H1 (cell line): ENCODE data around the gene SHROOM4. TPM values are rescaled to one million over a fixed set of nuclear protein-coding genes. Genes with fewer than 3 reads are reported as not detected.

Experiments
- POLR2AphosphoS5 ChIP-seq: IDR thresholded peaks from 2 replicates; pipeline ENCODE4 v1.6.1; 2011; ENCODE audit warnings: low read depth, low read length
- polyA plus RNA-seq, 7 experiments: library from polyadenylated mRNA; depleted of rRNA in 3 of 7; stranded (reverse) in 5 of 7; unstranded in 2 of 7; fragments of >200 nt in 5 of 7; fragments of 200-250 nt in 2 of 7; gene quantifications; 1 replicate in 5 of 7; 2 replicates in 1 of 7; 4 replicates in 1 of 7; pipeline versions ENCODE4 v1.2.1 to v1.2.3, GENCODE V29; 2011 to 2013; ENCODE audit warnings: missing spikeins in 2 of 7, mixed read lengths in 2 of 7
- total RNA-seq: library from RNA; stranded (reverse); fragmentation: NEBNext Ultra II Directional; extraction: Animal tissue kit (Norgen Biotek cat#: 25700); gene quantifications from 2 replicates; pipeline ENCODE4 v1.2.1, GENCODE V29; 2021

SHROOM4 gene
- total and polyA plus RNA-seq, 2 of the 8 experiments (the other 6 are each of a cell fraction or from before 2014, with no cell fraction given): 1.6 to 5.6 TPM

DNA sequence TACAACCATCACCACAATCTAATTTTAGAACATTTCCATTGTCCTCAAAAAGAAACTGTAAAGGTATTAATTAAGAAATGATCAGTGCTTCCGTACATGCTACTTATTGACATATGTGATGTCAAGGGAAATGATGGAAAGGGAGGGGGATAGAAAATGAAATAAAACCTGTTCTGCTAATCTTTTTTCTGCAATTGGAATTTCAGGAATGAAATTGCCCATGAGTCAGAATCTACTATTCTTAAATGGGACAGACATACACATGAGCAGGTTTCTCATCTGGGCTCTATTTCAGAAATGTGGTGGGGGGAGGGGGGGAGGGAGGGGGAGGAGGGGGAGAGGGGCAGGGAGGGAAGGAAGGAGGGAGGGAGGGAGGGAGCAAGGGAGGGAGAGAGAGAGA, 91.0 kb downstream of the SHROOM4 start (continued):
- TF ChIP-seq POLR2AphosphoS5: no peak
